ENCODE data around the gene PABPC4L.

Gene PABPC4L
- long read RNA-seq, result 0 reads

GRCh38 chr4:134201216-134202161 lies at the start of gene PABPC4L:
Gene PABPC4L (minus strand): TSS chr4:134201789. CDS start chr4:134201019, 770 bp downstream.
- H3K4me3 ChIP-seq (replicated peaks; ENCODE audit: insufficient read depth, low read length), result no peak within 1 kb of the TSS
- peaks cover 5% of the 10 kb centered on the region for H3K27me3 ChIP-seq (ENCODE audit: insufficient read depth, poor library complexity, severe bottlenecking)
- DNase-seq (ENCODE audit: low read depth in 1 of 2, low spot score in 1 of 2), result no peak
- no peak for TF ChIP-seq POLR2AphosphoS5 (IDR thresholded peaks at IDR 0.05; ENCODE audit: low read depth)
- no peak for TF ChIP-seq REST (IDR thresholded peaks at IDR 0.05; ENCODE audit: insufficient replicate concordance, low read depth)
- no peak for TF ChIP-seq SPI1 (IDR thresholded peaks at IDR 0.05; ENCODE audit: borderline replicate concordance, low read depth)
- TF ChIP-seq CTCF (IDR thresholded peaks at IDR 0.05; ENCODE audit: insufficient read depth, low read length), result no peak
- H3K27ac ChIP-seq (replicated peaks), result no peak within 1 kb of the TSS

DNA sequence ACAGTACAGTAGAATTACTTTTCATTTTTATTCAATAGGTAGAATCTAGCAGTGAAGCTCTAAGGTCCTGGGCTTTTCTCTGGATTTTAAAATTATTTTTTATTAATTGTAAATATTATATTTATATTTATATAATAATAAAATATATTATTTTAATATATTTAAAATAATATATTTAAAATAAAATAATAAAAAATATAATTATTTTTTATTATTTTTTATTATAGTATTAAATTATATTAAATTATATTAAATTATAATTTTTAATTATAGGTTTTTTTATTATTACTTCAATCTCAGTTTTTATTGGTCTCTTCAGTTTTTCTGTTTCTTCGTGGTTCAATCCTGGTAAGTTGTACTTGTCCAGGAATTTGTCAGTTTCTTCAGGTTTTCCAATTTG lies 49.7 kb upstream of the PABPC4L start:
- TF ChIP-seq POLR2AphosphoS5 (IDR thresholded peaks at IDR 0.05; ENCODE audit: low read depth) (no peak), CTCF (IDR thresholded peaks at IDR 0.05; ENCODE audit: insufficient read depth, low read length) (no peak), SPI1 (IDR thresholded peaks at IDR 0.05; ENCODE audit: borderline replicate concordance, low read depth) (no peak), REST (IDR thresholded peaks at IDR 0.05; ENCODE audit: insufficient replicate concordance, low read depth) (no peak), GABPA (IDR thresholded peaks at IDR 0.05; ENCODE audit: low read depth) (no peak)
- no peak overlapping the region for H3K27ac ChIP-seq (replicated peaks)

DNA sequence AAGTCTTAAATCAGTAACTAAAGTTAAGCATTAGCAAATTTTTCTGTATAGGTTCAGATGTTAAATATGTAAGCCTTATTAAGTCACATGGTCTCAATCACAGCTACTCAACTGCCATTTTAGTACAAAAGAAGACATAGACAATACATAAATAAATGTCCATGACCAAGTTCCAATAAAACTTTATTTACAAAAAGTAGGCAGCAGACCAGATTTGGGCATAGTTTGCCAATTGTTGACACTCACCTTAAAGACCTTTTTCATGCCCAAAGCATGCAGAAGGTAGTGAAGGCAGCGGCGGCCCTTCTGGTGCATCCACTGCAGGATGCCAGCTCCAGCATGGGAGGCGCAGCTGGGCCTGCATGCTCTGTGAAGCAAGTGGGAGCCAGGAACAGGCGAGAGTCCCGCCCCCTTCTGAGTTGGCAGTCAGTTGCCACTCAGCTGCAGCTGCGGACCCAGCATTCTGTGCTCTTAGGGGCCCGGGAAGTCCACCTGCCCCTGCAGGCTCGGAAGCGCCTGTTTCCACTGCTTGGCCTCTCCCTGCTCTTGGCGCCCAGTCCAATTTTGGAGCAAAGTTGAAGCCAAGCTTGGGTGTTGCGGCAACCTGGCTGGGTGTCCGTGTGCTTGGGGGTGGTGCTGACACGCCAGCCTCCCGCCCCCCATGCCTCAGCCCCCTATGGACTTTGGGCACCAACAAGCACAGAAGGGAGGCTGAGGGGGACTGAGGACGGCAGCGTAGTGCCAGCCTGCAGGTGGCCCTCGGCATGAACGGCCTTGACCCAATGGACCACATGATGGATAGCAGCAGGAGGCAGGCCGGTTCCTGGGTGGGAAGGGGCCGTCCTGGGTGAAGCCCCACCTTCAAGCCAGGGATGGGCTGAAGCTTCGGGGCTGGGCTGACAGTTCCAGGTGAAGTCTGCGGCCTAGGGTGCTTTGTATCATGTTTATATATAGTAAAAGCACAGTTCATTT lies 42.4 kb upstream of the PABPC4L start:
- no peak overlapping the region for H3K27ac ChIP-seq (replicated peaks)
- no peak overlapping the region for H3K4me3 ChIP-seq (replicated peaks; ENCODE audit: insufficient read depth, low read length)
- H3K27me3 ChIP-seq (ENCODE audit: insufficient read depth, poor library complexity, severe bottlenecking), result no peaks in the 10 kb centered on the region
- no peak for DNase-seq (ENCODE audit: low read depth in 1 of 2, low spot score in 1 of 2)
- TF ChIP-seq CTCF (IDR thresholded peaks at IDR 0.05; ENCODE audit: insufficient read depth, low read length), result no peak
- TF ChIP-seq GABPA (IDR thresholded peaks at IDR 0.05; ENCODE audit: low read depth), result no peak
- no peak for TF ChIP-seq POLR2AphosphoS5 (IDR thresholded peaks at IDR 0.05; ENCODE audit: low read depth)
- TF ChIP-seq SPI1 (IDR thresholded peaks at IDR 0.05; ENCODE audit: borderline replicate concordance, low read depth), result no peak
- TF ChIP-seq REST (IDR thresholded peaks at IDR 0.05; ENCODE audit: insufficient replicate concordance, low read depth), result no peak

More for the DNA sequence above, 49.7 kb upstream of the PABPC4L start:
- H3K27me3 ChIP-seq (ENCODE audit: insufficient read depth, poor library complexity, severe bottlenecking), result no peaks in the 10 kb centered on the region
- DNase-seq (ENCODE audit: low read depth in 1 of 2, low spot score in 1 of 2), result no peak
- H3K4me3 ChIP-seq (replicated peaks; ENCODE audit: insufficient read depth, low read length), result no peak overlapping the region

All from HL-60 (cell line).